Omental fat pad (tissue), 4 donors: ENCODE results near the gene GRAP2. TPM values are rescaled to one million over a fixed set of nuclear protein-coding genes. Genes with fewer than 3 reads are reported as not detected.

Experiments used
- ATAC-seq: fragments of 150-250 bp; one replicate; pipeline ENCODE4 v1.9.1; 2016; ENCODE audit warnings: mild to moderate bottlenecking, moderate library complexity; ENCODE audit not compliant: low FRiP score
- DNase-seq: peaks from one replicate; pipeline ENCODE4 v3.0.0-alpha.2; 2019; ENCODE audit warnings: low spot score
- CTCF ChIP-seq, 3 donors: fragments of 450-650 bp; IDR thresholded peaks; one replicate each; pipeline ENCODE4 v1.5.1; 2016 to 2017; ENCODE audit warnings: antibody characterized with exemption in 3 of 3, mild to moderate bottlenecking in 3 of 3, moderate library complexity in 2 of 3
- total RNA-seq, 4 donors: library from RNA; depleted of rRNA; stranded (reverse); fragments of >200 nt; gene quantifications; one replicate each; pipeline ENCODE4 v1.1.0, GENCODE V29; 2016

The GRAP2 gene
- total RNA-seq, 4 donors from 2014 or later, result 1.0 to 9.5 (median 3.7) TPM

GRCh38 chr22:40001800-40002577 lies 101.1 kb downstream of the GRAP2 start:
- DNase-seq, result no peak
- no peak for TF ChIP-seq CTCF (IDR thresholded peaks at IDR 0.05)
- ATAC-seq, result no peak

- TF ChIP-seq CTCF (IDR thresholded peaks at IDR 0.05), result no peak
- ATAC-seq (no peak), DNase-seq (no peak)
Measured at GRCh38 chr22:40002935-40003715, 102.2 kb downstream of the GRAP2 start.

- DNase-seq, result no peak
- no peak for TF ChIP-seq CTCF (IDR thresholded peaks at IDR 0.05)
- ATAC-seq, result no peak
Measured at GRCh38 chr22:40004836-40005235, 104.0 kb downstream of the GRAP2 start.

GRCh38 chr22:40006641-40007040 lies 105.8 kb downstream of the GRAP2 start:
- no peak for ATAC-seq
- TF ChIP-seq CTCF (IDR thresholded peaks at IDR 0.05), result no peak

GRCh38 chr22:40007853-40008710 lies 107.2 kb downstream of the GRAP2 start:
- DNase-seq, result no peak

More at GRCh38 chr22:40006641-40007040, 105.8 kb downstream of the GRAP2 start:
- DNase-seq, result no peak

More at GRCh38 chr22:40007853-40008710, 107.2 kb downstream of the GRAP2 start:
- no peak for TF ChIP-seq CTCF (IDR thresholded peaks at IDR 0.05)
- ATAC-seq, result no peak
